Measurements from ENCODE around the gene E4F1.
A peak's percentile ranks its signal among the peaks of the same experiment; 100 is the strongest.

E4F1 gene

GRCh38 chr16:2212362-2213324 is 10.7 kb upstream of the E4F1 start:
- Histone ChIP-seq H3K4me3 (ENCODE audit: low read depth in 1 of 2, low read length in 2 of 2) (peak overlapping the region; percentile 94 to 98; a peak in 3 of 4 replicates), H3K27me3 (ENCODE audit: insufficient read depth, low read length, poor library complexity) (no peaks in the 10 kb centered on the region), H3K9ac (ENCODE audit: low read depth, low read length) (peak overlapping the region; percentile 99), H3K9me3 (ENCODE audit: insufficient read depth, low read length, severe bottlenecking) (no peaks in the 10 kb centered on the region), H2AFZ (ENCODE audit: low read depth, low read length) (no peak overlapping the region), H4K20me1 (ENCODE audit: insufficient read depth, low read length) (peaks cover 29% of the 10 kb centered on the region), H3K4me2 (ENCODE audit: insufficient read depth, low read length) (peak overlapping the region; percentile 99), H3K4me1 (ENCODE audit: insufficient read depth, low read length) (peaks cover 42% of the 10 kb centered on the region), H3K36me3 (ENCODE audit: insufficient read depth, low read length) (peaks cover 60% of the 10 kb centered on the region), H3K27ac (ENCODE audit: low read length) (no peak overlapping the region), H3K79me2 (ENCODE audit: insufficient read depth, low read length) (peaks cover 48% of the 10 kb centered on the region)
- ATAC-seq (ENCODE audit: insufficient read depth, low read depth) (no peak), DNase-seq (no peak)
- TF ChIP-seq CTCF (IDR thresholded peaks at IDR 0.05; ENCODE audit: borderline replicate concordance, extremely low read depth, low read length, poor library complexity, severe bottlenecking) (no peak), EZH2 (IDR thresholded peaks at IDR 0.05; ENCODE audit: borderline replicate concordance, low read depth, low read length, severe bottlenecking) (no peak)

- TF ChIP-seq CTCF (IDR thresholded peaks at IDR 0.05; ENCODE audit: borderline replicate concordance, extremely low read depth, low read length, poor library complexity, severe bottlenecking) = no peak
- no peak for TF ChIP-seq EZH2 (IDR thresholded peaks at IDR 0.05; ENCODE audit: borderline replicate concordance, low read depth, low read length, severe bottlenecking)
- no peak for ATAC-seq (ENCODE audit: insufficient read depth, low read depth)
- H3K36me3 ChIP-seq (ENCODE audit: insufficient read depth, low read length) = peaks cover 46% of the 10 kb centered on the region
- H3K4me1 ChIP-seq (ENCODE audit: insufficient read depth, low read length) = peaks cover 36% of the 10 kb centered on the region
- H2AFZ ChIP-seq (ENCODE audit: low read depth, low read length) = peak overlapping the region; percentile 90
- no peak for DNase-seq
- no peaks in the 10 kb centered on the region for H3K27me3 ChIP-seq (ENCODE audit: insufficient read depth, low read length, poor library complexity)
- H3K9me3 ChIP-seq (ENCODE audit: insufficient read depth, low read length, severe bottlenecking) = no peaks in the 10 kb centered on the region
- peak overlapping the region; percentile 99 for H3K4me2 ChIP-seq (ENCODE audit: insufficient read depth, low read length)
- H3K79me2 ChIP-seq (ENCODE audit: insufficient read depth, low read length) = peaks cover 41% of the 10 kb centered on the region
- H3K9ac ChIP-seq (ENCODE audit: low read depth, low read length) = peak overlapping the region; percentile 99
- H3K27ac ChIP-seq (ENCODE audit: low read length) = peak overlapping the region; percentile 93
- peak overlapping the region; percentile 94 to 98 for H3K4me3 ChIP-seq (ENCODE audit: low read depth in 1 of 2, low read length in 2 of 2)
- H4K20me1 ChIP-seq (ENCODE audit: insufficient read depth, low read length) = peaks cover 29% of the 10 kb centered on the region
Observed at GRCh38 chr16:2213817-2214718, 9.3 kb upstream of the E4F1 start.

GRCh38 chr16:2214719-2214968 is 8.7 kb upstream of the E4F1 start, which contains the start of gene PGP:
PGP (minus strand) TSS chr16:2214840; CDS start chr16:2214777, 63 bp downstream.
- Histone ChIP-seq H2AFZ (ENCODE audit: low read depth, low read length) (peak within 1 kb of the TSS; percentile 98), H4K20me1 (ENCODE audit: insufficient read depth, low read length) (peaks cover 29% of the 10 kb centered on the region), H3K79me2 (ENCODE audit: insufficient read depth, low read length) (peaks cover 41% of the 10 kb centered on the region), H3K9ac (ENCODE audit: low read depth, low read length) (peak within 1 kb of the TSS; percentile 100), H3K27me3 (ENCODE audit: insufficient read depth, low read length, poor library complexity) (no peaks in the 10 kb centered on the region), H3K9me3 (ENCODE audit: insufficient read depth, low read length, severe bottlenecking) (no peaks in the 10 kb centered on the region), H3K4me2 (ENCODE audit: insufficient read depth, low read length) (peak within 1 kb of the TSS; percentile 99), H3K4me3 (ENCODE audit: low read depth in 1 of 2, low read length in 2 of 2) (peak within 1 kb of the TSS; percentile 94 to 100), H3K4me1 (ENCODE audit: insufficient read depth, low read length) (peaks cover 36% of the 10 kb centered on the region), H3K27ac (ENCODE audit: low read length) (peak within 1 kb of the TSS; percentile 93), H3K36me3 (ENCODE audit: insufficient read depth, low read length) (peaks cover 40% of the 10 kb centered on the region)
- ATAC-seq (ENCODE audit: insufficient read depth, low read depth) (no peak; the same call in 2 of the 3 replicates), DNase-seq (no peak)
- TF ChIP-seq CTCF (IDR thresholded peaks at IDR 0.05; ENCODE audit: borderline replicate concordance, extremely low read depth, low read length, poor library complexity, severe bottlenecking) (no peak), EZH2 (IDR thresholded peaks at IDR 0.05; ENCODE audit: borderline replicate concordance, low read depth, low read length, severe bottlenecking) (peak; percentile 93)
